SK-N-MC (cell line): ENCODE data around the gene ZNF638.

Source experiments
- EZH2 ChIP-seq: fragments of 200-600 bp; sonication (generic); IDR thresholded peaks from one replicate; pipeline ENCODE4 v1.6.1; 2017; ENCODE audit warnings: antibody characterized with exemption
- POLR2AphosphoS5 ChIP-seq: IDR thresholded peaks from 2 replicates; pipeline ENCODE4 v1.6.1; 2012; ENCODE audit warnings: mild to moderate bottlenecking, low read depth, low read length, borderline replicate concordance

DNA sequence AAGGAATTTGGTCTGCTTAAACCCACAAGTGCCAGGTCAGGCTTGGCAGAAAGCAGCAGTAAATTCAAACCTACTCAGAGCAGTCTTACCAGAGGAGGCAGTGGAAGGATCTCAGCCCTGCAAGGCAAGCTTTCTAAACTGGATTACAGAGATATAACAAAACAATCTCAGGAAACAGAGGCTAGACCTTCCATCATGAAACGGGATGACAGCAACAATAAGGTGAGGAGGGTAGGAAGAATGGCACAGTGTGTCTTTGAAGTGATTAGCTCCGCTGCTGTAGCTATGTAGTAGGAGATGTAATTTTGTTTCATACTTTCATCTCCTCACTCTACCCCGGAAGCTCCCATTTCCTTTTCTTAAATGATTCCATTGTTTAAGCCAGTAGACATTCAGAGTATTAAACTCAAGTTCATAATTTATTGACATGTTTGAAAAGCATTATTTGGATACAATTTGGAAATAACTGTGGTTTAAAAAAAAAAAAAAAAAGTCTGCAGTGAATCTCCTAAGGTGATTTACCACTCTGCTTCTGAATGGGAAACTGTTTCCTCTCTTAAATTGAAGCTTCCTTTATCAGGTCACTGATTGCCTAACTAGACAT is 92.3 kb downstream of the ZNF638 start:
- no peak for TF ChIP-seq POLR2AphosphoS5
- TF ChIP-seq EZH2 = no peak
